IPS DF 6.9 (cell line): ENCODE measurements around the gene GNAO1.
"Not testable (repeated sequence)": the region's sequence is repeated elsewhere in the genome, so short reads cannot be mapped to it uniquely, and the experiment has no call there.

Experiments used
- DNase-seq: peaks from one replicate; pipeline ENCODE4 v3.0.0-alpha.2; 2013; ENCODE audit warnings: low read depth, low spot score
- H3K27ac ChIP-seq: one replicate; pipeline ENCODE4 v1.5.1; 2013; ENCODE audit warnings: low read length, control low read depth
- H3K27me3 ChIP-seq: 2 replicates; pipeline ENCODE4 v1.6.1; 2013; ENCODE audit warnings: mild to moderate bottlenecking, low read length; ENCODE audit not compliant: control insufficient read depth, insufficient read depth
- H3K36me3 ChIP-seq: 2 replicates; pipeline ENCODE4 v1.6.1; 2013; ENCODE audit warnings: low read length; ENCODE audit not compliant: control insufficient read depth, insufficient read depth
- H3K4me1 ChIP-seq: 2 replicates; pipeline ENCODE4 v1.6.1; 2013; ENCODE audit warnings: low read length; ENCODE audit not compliant: control insufficient read depth, insufficient read depth
- H3K4me3 ChIP-seq: 2 replicates; pipeline ENCODE4 v1.5.1; 2013; ENCODE audit warnings: mild to moderate bottlenecking, low read length
- H3K9me3 ChIP-seq: 2 replicates; pipeline ENCODE4 v1.6.1; 2013; ENCODE audit warnings: low read length, inconsistent platforms; ENCODE audit not compliant: control insufficient read depth, insufficient read depth
- WGBS: extraction: QIAGEN DNeasy Blood & Tissue Kit; methylation state at CpG from one replicate; pipeline ENCODE4 v1.1.7; 2013; ENCODE audit warnings: mixed read lengths, missing lambda C conversion rate; ENCODE audit not compliant: insufficient read length, insufficient coverage; 5-methylcytosine and 5-hydroxymethylcytosine counted together

GNAO1 gene

DNA sequence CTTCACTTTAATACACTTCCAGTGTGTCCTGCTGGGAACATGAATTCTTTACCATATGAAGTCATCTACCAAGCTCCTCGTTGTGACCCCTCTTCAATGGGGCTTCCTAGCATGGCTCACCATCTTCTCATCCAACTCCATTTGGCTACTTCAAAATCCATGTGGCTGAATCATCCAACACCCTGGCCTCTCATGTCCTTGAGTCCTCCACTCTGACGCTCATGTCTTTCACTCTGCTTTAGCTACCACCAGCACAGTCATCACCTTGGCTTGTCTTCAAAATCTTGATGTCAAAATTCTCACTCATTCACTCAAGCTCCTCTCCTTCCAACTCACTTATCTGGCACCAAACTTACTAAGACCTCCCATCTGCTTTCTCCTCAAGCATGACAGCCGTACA, 198.3 kb downstream of the GNAO1 start:
- DNase-seq, result no peak
- H3K4me1 ChIP-seq, result no peaks in the 10 kb centered on the region
- H3K36me3 ChIP-seq, result no peaks in the 10 kb centered on the region; the same call in 1 of the 2 replicates
- H3K27ac ChIP-seq, result no peak overlapping the region
- no CpG with 5 or more reads among the region's 3 CpGs for WGBS
- no peak overlapping the region for H3K4me3 ChIP-seq
- H3K9me3 ChIP-seq, result no peaks in the 10 kb centered on the region
- no peaks in the 10 kb centered on the region for H3K27me3 ChIP-seq

DNA sequence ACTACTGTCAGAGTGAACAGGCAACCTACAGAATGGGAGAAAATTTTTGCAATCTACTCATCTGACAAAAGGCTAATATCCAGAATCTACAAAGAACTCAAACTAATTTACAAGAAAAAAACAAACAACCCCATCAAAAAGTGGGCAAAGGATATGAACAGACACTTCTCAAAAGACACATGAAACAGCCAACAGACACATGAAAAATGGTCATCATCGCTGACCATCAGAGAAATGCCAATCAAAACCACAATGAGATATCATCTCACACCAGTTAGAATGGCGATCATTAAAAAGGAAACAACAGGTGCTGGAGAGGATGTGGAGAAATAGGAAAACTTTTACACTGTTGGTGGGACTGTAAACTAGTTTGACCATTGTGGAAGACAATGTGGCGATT, 205.4 kb downstream of the GNAO1 start:
- not testable (repeated sequence) for DNase-seq, H3K27ac ChIP-seq, H3K4me3 ChIP-seq, H3K4me1 ChIP-seq, H3K27me3 ChIP-seq, H3K36me3 ChIP-seq, H3K9me3 ChIP-seq
- WGBS, result no CpG with 5 or more reads among the region's 3 CpGs

DNA sequence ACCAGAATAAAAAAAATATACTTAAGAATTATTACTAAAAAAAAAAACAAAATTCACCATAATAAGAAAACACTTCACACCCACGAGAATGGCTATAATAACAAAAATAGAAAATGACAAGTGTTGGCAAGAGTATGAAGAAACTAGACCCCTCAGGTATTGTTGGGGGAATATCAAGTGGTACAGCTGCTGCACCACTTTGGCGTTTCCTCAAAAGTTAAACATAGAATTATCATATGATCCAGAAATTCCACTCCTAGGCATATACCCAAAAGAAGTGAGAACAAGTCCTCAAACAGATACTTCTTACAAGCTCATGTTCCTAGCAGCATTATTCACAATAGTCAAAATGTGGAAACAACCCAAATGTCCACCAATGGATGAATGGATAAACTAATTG, 207.8 kb downstream of the GNAO1 start:
- peaks cover 2% of the 10 kb centered on the region; the same call in 1 of the 2 replicates for H3K36me3 ChIP-seq
- no CpG with 5 or more reads among the region's 2 CpGs for WGBS

DNA sequence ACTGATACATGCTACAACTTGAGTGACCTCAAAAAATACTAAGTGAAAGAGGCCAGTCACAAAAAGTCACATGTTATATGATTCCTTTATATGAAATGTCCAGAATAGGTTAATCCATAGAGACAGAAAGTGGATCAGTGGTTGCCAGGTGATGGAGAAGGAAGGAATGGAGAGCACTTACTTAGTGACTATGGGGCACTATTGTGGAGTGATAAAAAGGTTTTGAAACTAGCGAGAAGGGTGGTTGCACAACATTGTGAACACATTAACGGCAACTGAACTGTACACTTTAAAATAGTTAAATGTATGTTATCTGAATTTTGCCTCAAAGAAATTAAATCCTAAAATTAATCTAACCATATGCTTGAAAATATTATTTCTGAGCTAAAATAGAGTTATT, 208.2 kb downstream of the GNAO1 start:
- no peaks in the 10 kb centered on the region for H3K4me1 ChIP-seq
- no peaks in the 10 kb centered on the region for H3K27me3 ChIP-seq
- WGBS, result no CpG with 5 or more reads among the region's 2 CpGs
- DNase-seq, result no peak
- H3K27ac ChIP-seq, result no peak overlapping the region
- peaks cover 2% of the 10 kb centered on the region; the same call in 1 of the 2 replicates for H3K36me3 ChIP-seq
- no peak overlapping the region for H3K4me3 ChIP-seq
- H3K9me3 ChIP-seq, result no peaks in the 10 kb centered on the region

More for the DNA sequence above, 207.8 kb downstream of the GNAO1 start:
- H3K4me3 ChIP-seq, result no peak overlapping the region
- H3K27me3 ChIP-seq, result no peaks in the 10 kb centered on the region
- DNase-seq, result no peak
- H3K4me1 ChIP-seq, result no peaks in the 10 kb centered on the region
- no peaks in the 10 kb centered on the region for H3K9me3 ChIP-seq
- no peak overlapping the region for H3K27ac ChIP-seq

DNA sequence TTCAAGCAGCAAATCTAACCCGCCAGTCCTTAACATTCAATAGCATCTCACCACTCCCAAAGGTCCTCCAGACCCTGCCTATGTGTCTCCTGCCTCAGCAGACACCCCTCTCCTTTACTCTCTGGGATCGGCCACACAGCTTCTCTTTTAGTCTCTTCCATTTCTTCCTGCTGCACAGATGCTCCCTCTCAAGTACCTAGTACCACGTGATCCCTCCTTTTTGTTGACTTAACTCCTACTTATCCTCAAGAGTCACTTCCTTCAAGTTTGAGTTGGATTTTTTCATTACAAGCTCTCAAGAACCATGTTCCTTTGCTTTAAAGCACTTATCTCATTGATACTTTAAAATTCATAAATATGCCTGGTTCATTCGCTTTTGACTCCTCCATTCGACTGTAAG, 209.2 kb downstream of the GNAO1 start:
- H3K27ac ChIP-seq, result no peak overlapping the region
- no peak overlapping the region for H3K4me3 ChIP-seq
- WGBS, result no CpG with 5 or more reads among the region's 5 CpGs
- H3K4me1 ChIP-seq, result no peaks in the 10 kb centered on the region
- H3K36me3 ChIP-seq, result peaks cover 2% of the 10 kb centered on the region; the same call in 1 of the 2 replicates
- DNase-seq, result no peak
- H3K27me3 ChIP-seq, result no peaks in the 10 kb centered on the region
- H3K9me3 ChIP-seq, result no peaks in the 10 kb centered on the region

DNA sequence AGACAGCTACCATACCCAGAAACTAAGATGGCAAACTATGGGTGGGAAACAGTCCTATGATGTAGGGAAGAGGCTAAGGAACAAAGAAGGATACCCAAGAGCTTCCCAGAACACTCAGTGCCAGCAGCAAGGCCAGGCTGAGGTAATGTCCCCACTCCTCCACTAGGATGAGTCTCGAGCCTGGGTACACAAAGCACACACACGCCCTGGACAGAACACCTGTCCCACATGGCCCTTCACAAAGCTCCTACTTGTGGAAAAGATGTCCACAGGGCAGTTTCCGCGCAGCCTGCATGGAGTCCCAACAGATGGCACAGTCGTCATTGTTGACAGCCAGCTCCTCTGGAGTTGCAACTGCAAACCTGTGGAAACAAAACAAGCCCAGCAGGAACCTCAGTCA, 210.2 kb downstream of the GNAO1 start:
- H3K27ac ChIP-seq, result no peak overlapping the region
- WGBS, result no CpG with 5 or more reads among the region's 5 CpGs
- H3K9me3 ChIP-seq, result no peaks in the 10 kb centered on the region
- no peaks in the 10 kb centered on the region for H3K4me1 ChIP-seq
- peak; percentile 16 for DNase-seq
- H3K36me3 ChIP-seq, result peaks cover 2% of the 10 kb centered on the region; the same call in 1 of the 2 replicates
- no peaks in the 10 kb centered on the region for H3K27me3 ChIP-seq
- H3K4me3 ChIP-seq, result no peak overlapping the region

DNA sequence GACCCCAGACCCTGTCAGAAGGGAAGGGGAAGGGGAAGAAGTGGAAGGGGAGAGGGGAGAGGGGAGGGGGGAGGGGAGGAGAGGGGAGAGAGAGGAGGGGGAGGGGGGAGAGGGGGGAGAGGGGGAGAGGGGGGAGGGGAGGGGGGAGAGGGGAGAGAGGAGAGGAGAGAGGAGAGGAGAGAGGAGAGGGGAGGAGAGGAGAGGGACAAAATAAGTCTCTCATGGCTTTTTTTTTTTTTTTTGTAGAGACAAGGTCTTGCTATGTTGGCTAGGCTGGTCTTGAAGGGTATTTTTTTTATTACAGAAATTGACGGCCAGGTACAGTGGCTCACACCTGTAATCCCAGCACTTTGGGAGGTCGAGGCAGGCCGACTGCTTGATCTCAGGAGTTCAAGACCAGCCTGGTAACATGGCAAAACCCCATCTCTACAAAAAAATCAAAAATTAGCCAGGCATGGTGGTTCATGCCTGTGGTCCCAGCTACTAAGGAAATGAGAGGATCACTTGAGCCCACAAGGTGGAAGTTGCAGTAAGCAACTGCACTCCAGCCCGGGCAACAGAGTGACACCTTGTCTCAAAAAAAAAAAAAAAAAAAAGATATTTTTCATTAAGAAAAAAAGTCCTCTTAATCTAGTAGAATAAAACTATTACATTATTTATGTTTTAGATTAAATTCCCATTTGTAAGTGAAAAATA, 214.8 kb downstream of the GNAO1 start:
- Histone ChIP-seq H3K27me3 (no peaks in the 10 kb centered on the region), H3K9me3 (no peaks in the 10 kb centered on the region), H3K4me1 (no peaks in the 10 kb centered on the region), H3K36me3 (peaks cover 2% of the 10 kb centered on the region; the same call in 1 of the 2 replicates), H3K27ac (no peak overlapping the region), H3K4me3 (no peak overlapping the region)
- DNase-seq, result no peak
- WGBS, result no CpG with 5 or more reads among the region's 4 CpGs
